Neural cell (in vitro differentiated cells): ENCODE data around the gene PRRX1.

Source experiments
- CTCF ChIP-seq: fragments of 450-650 bp; IDR thresholded peaks from 2 replicates; pipeline ENCODE4 v1.5.1; 2014; ENCODE audit warnings: antibody characterized with exemption, mild to moderate bottlenecking, moderate library complexity; ENCODE audit not compliant: poor library complexity, severe bottlenecking
- EP300 ChIP-seq: fragments of 450-650 bp; conservative IDR thresholded peaks from 2 replicates; pipeline ENCODE4 v1.6.1; 2014; ENCODE audit warnings: antibody characterized with exemption, mild to moderate bottlenecking, moderate library complexity; ENCODE audit not compliant: poor library complexity, severe bottlenecking
- EZH2 ChIP-seq: fragments of 200-600, 300-800 bp; shearing (Covaris generic), sonication (generic); IDR thresholded peaks from 2 replicates; pipeline ENCODE4 v1.6.1; 2014; ENCODE audit warnings: antibody characterized with exemption, low read length, borderline replicate concordance, mild to moderate bottlenecking; ENCODE audit not compliant: insufficient read depth, poor library complexity, severe bottlenecking
- MXI1 ChIP-seq: fragments of 450-650 bp; conservative IDR thresholded peaks from 2 replicates; pipeline ENCODE4 v1.6.1; 2014; ENCODE audit warnings: antibody characterized with exemption, mild to moderate bottlenecking; ENCODE audit not compliant: poor library complexity, severe bottlenecking
- POLR2AphosphoS5 ChIP-seq: IDR thresholded peaks from 2 replicates; pipeline ENCODE4 v1.6.1; 2012
- RAD21 ChIP-seq: fragments of 450-650 bp; conservative IDR thresholded peaks from 2 replicates; pipeline ENCODE4 v1.6.1; 2014; ENCODE audit warnings: antibody characterized with exemption, mild to moderate bottlenecking, moderate library complexity
- REST ChIP-seq: IDR thresholded peaks from 2 replicates; pipeline ENCODE4 v1.6.1; 2012; ENCODE audit warnings: borderline replicate concordance
- SMC3 ChIP-seq: fragments of 450-650 bp; conservative IDR thresholded peaks from 2 replicates; pipeline ENCODE4 v1.6.1; 2014; ENCODE audit warnings: antibody characterized with exemption, mild to moderate bottlenecking, moderate library complexity; ENCODE audit not compliant: poor library complexity
- TAF1 ChIP-seq: IDR thresholded peaks from 2 replicates; pipeline ENCODE4 v1.6.1; 2012; ENCODE audit warnings: low read depth

- TF ChIP-seq CTCF, result no peak
- TF ChIP-seq REST, result no peak
- TF ChIP-seq EZH2, result no peak
- TF ChIP-seq MXI1, result no peak
- TF ChIP-seq EP300, result no peak
- TF ChIP-seq RAD21, result no peak
- no peak for TF ChIP-seq POLR2AphosphoS5
- no peak for TF ChIP-seq TAF1
- TF ChIP-seq SMC3, result no peak
These were observed 38.0 kb downstream of the PRRX1 start for GRCh38 chr1:170701962-170702361.
